Activated B cell treated with CpG ODN at 0.5 μM for 24 hours (primary cell): Measurements from ENCODE around the gene SLC25A31. TPM values are rescaled to one million over a fixed set of nuclear protein-coding genes. Genes with fewer than 3 reads are reported as not detected.

Experiments used
- ATAC-seq: fragments of 200-7000 bp; cut with Tn5 transposase; one replicate; pipeline ENCODE4 v1.10.0; 2021; ENCODE audit warnings: low read depth, mild to moderate bottlenecking, moderate library complexity
- CTCF ChIA-PET: fragments of 350-600 bp; sonication (Branson Sonifier 250); formaldehyde crosslinking; loops from one replicate; lab custom pipeline; 2021; ENCODE audit warnings: antibody characterized with exemption; lab: Charles Lee
- POLR2A ChIA-PET: fragments of 350-600 bp; sonication (Branson Sonifier 250); formaldehyde crosslinking; loops from one replicate; lab custom pipeline; 2021; ENCODE audit warnings: antibody characterized with exemption; lab: Charles Lee
- DNase-seq: peaks from one replicate; pipeline ENCODE4 v3.0.0; 2022
- H3K27ac Mint-ChIP-seq: one replicate; pipeline ENCODE4 v1.8.0; 2020; ENCODE audit warnings: mixed read lengths
- H3K27me3 Mint-ChIP-seq: one replicate; pipeline ENCODE4 v1.8.0; 2021; ENCODE audit warnings: mixed read lengths
- H3K36me3 Mint-ChIP-seq: one replicate; pipeline ENCODE4 v1.8.0; 2021; ENCODE audit warnings: low read depth, mixed read lengths
- H3K4me1 Mint-ChIP-seq: one replicate; pipeline ENCODE4 v1.8.0; 2021; ENCODE audit warnings: mixed read lengths
- H3K4me3 Mint-ChIP-seq: one replicate; pipeline ENCODE4 v1.8.0; 2020; ENCODE audit warnings: mild to moderate bottlenecking, mixed read lengths
- H3K9me3 Mint-ChIP-seq: one replicate; pipeline ENCODE4 v1.8.0; 2020; ENCODE audit warnings: mixed read lengths
- intact Hi-C: fragments of 100-400 bp; cut with micrococcal nuclease; formaldehyde crosslinking; loops from one replicate; pipeline ENCODE4 v1.15.1; 2024
- total RNA-seq: library from RNA; stranded (reverse); gene quantifications from 2 replicates; pipeline ENCODE4 v1.2.3, GENCODE V29; 2022
- TF ChIP-seq, protein P1 (sequence below): fragments of 200-600 bp; IDR thresholded peaks from one replicate; pipeline ENCODE4 v1.8.0; 2022; ENCODE audit warnings: antibody characterized with exemption, mild to moderate bottlenecking

Gene SLC25A31
- total RNA-seq, 1 donor from 2014 or later = not detected

DNA sequence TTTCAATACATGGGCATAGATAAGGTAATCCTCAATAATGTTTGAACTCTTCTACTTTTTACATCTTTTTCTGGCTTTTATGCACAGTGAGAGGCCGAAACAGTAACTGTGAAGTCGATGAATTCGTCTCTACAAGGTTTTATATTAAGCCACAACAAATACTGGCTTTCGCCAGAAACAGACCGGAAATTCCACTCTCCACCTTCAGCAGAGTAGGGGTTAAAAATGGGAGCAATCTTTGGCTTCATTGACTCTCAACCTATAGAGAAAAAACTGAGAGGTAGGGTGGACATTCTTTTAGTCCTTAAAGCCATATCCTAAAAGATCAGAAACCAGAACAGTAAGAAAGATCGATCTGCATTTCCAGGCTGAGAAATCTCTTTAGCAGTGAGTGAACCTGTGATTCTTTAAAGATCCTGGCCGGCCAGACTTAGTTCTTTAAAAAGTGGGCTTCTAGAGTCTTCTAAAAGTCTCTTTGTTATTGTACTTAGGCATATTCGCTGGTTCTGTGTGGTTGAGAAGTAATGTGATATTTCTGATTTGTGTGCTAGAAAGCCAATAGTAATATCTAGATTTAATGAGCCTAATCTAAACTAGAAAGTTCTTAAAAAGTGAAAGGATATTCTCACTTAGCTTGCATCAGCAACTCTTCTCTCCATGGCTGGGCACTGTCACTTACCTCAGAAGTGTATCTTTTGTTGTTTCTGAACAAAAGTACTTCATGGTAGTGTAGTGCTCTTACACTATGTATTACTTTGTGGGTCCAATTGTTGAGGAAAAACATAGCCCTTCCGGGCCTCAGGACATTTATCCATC is 54.0 kb downstream of the SLC25A31 start:
- peaks cover 45% of the 10 kb centered on the region for H3K27me3 Mint-ChIP-seq
- ATAC-seq = no peak
- no peak for DNase-seq
- H3K27ac Mint-ChIP-seq = no peak overlapping the region
- intact Hi-C loops = loop anchor here (2.0 to 5.0 kb wide), 4 partner anchors 97 to 503 kb away; partner anchors contain the start of genes ABHD18, LARP1B, MFSD8 and PGRMC2
- TF ChIP-seq, protein P1, sequence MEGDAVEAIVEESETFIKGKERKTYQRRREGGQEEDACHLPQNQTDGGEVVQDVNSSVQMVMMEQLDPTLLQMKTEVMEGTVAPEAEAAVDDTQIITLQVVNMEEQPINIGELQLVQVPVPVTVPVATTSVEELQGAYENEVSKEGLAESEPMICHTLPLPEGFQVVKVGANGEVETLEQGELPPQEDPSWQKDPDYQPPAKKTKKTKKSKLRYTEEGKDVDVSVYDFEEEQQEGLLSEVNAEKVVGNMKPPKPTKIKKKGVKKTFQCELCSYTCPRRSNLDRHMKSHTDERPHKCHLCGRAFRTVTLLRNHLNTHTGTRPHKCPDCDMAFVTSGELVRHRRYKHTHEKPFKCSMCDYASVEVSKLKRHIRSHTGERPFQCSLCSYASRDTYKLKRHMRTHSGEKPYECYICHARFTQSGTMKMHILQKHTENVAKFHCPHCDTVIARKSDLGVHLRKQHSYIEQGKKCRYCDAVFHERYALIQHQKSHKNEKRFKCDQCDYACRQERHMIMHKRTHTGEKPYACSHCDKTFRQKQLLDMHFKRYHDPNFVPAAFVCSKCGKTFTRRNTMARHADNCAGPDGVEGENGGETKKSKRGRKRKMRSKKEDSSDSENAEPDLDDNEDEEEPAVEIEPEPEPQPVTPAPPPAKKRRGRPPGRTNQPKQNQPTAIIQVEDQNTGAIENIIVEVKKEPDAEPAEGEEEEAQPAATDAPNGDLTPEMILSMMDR = no peak
- peaks cover 19% of the 10 kb centered on the region for H3K4me1 Mint-ChIP-seq
- H3K4me3 Mint-ChIP-seq = no peak overlapping the region
- CTCF ChIA-PET = no interaction called here
- H3K9me3 Mint-ChIP-seq = peaks cover 2% of the 10 kb centered on the region
- POLR2A ChIA-PET = no interaction called here
- H3K36me3 Mint-ChIP-seq = no peaks in the 10 kb centered on the region

DNA sequence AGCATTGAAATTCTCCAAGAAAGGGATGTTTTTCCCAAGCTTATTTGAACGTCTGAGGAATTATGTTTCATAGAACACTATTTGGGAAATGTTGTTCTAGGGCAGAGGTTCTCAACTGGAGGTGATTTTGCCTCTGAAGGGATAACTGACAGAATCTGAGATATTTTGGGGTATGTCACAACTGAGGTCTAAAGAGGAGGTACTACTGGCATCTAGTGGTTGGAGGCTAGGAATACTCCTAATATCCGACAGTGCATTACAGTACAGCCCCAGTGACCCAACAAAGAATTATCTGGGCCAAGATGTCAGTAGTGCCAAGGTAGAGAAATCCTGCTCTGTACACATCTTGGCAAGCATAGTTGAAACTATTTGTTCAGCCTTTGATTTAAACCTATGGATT is 58.3 kb downstream of the SLC25A31 start:
- CTCF ChIA-PET = no interaction called here
- TF ChIP-seq, protein P1 = no peak
- no peak for ATAC-seq
- H3K27ac Mint-ChIP-seq = no peak overlapping the region
- no peaks in the 10 kb centered on the region for H3K9me3 Mint-ChIP-seq
- intact Hi-C loops = loop anchor here (1.0 kb wide), 1 partner anchor 183 kb away; no protein-coding TSS in a partner anchor
- H3K4me1 Mint-ChIP-seq = no peaks in the 10 kb centered on the region
- no peak for DNase-seq
- POLR2A ChIA-PET = no interaction called here
- peaks cover 26% of the 10 kb centered on the region for H3K27me3 Mint-ChIP-seq
- no peaks in the 10 kb centered on the region for H3K36me3 Mint-ChIP-seq
- no peak overlapping the region for H3K4me3 Mint-ChIP-seq

DNA sequence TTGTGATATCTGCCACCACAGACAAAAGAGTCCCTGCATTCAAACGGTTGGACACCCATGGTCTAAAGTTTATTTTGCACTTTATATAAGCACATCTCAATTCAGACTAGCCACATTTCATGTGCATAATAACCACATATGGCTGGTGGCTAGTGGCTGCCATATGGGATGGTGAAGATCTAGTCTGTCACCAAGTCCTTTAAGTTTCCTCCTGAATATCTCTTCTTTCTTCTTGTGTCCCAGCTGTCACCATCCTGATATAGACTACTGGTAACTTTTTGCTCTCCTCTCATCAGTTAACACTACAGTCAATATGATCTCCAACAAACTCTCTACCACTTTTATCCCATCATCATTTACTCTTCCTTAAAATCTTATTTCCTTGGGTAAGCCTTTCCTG is 61.2 kb downstream of the SLC25A31 start:
- Mint-ChIP-seq H3K27ac (no peak overlapping the region), H3K9me3 (no peaks in the 10 kb centered on the region), H3K27me3 (peaks cover 24% of the 10 kb centered on the region), H3K4me3 (no peak overlapping the region), H3K36me3 (no peaks in the 10 kb centered on the region), H3K4me1 (no peaks in the 10 kb centered on the region)
- ATAC-seq = no peak
- TF ChIP-seq, protein P1 = no peak
- no peak for DNase-seq
- CTCF ChIA-PET = no interaction called here
- intact Hi-C loops = no loop called here
- POLR2A ChIA-PET = no interaction called here

DNA sequence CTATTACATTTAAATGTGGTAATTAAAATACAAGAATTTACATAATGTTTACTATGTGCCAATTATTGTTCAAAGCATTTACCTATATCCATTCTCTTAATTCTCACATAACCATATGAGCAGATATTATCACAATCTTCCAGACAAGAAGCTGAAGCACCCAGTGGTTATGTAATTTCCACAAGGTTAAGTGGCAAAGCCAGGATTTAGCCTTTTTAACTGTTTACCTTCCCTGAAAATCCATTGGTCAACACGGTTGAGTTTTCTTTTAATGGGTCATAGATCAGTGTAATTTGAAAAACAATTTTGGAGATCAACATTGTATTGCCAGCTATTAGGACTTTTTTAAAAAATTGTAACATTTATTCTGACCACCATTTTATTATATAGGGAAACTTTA is 63.3 kb downstream of the SLC25A31 start:
- DNase-seq (no peak), ATAC-seq (no peak)
- POLR2A ChIA-PET = no interaction called here
- CTCF ChIA-PET = no interaction called here
- H3K4me1 Mint-ChIP-seq = no peaks in the 10 kb centered on the region
- no peaks in the 10 kb centered on the region for H3K36me3 Mint-ChIP-seq
- intact Hi-C loops = no loop called here
- no peaks in the 10 kb centered on the region for H3K9me3 Mint-ChIP-seq
- H3K27me3 Mint-ChIP-seq = peaks cover 22% of the 10 kb centered on the region
- H3K4me3 Mint-ChIP-seq = no peak overlapping the region
- H3K27ac Mint-ChIP-seq = no peak overlapping the region
- TF ChIP-seq, protein P1 = no peak

DNA sequence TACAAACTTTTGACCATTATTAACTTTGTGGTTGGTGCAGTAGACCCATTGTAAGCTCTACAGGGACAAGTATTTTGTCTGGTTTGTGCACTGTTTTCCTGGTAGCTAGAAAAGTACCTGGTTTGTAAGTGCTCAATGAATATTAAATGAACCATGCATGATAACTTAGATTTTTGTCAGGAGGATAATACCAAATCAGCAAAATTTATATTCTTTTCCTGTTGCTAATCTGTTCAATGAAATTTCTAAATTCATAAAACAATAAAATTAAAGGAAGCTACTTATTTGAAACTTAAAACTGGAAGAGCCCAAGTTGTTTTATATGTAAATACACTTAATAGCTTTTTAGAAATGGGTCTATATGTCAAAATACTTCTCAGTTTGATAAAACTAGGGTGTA is 69.5 kb downstream of the SLC25A31 start:
- no peak for DNase-seq
- H3K27me3 Mint-ChIP-seq = peaks cover 13% of the 10 kb centered on the region
- no peak for ATAC-seq
- TF ChIP-seq, protein P1 = no peak
- H3K9me3 Mint-ChIP-seq = no peaks in the 10 kb centered on the region
- no peak overlapping the region for H3K27ac Mint-ChIP-seq
- ChIA-PET POLR2A (no interaction called here), CTCF (no interaction called here)
- intact Hi-C loops = no loop called here
- no peaks in the 10 kb centered on the region for H3K36me3 Mint-ChIP-seq
- H3K4me1 Mint-ChIP-seq = no peaks in the 10 kb centered on the region
- no peak overlapping the region for H3K4me3 Mint-ChIP-seq
